Neural progenitor cell (in vitro differentiated cells): ENCODE data around the gene MAN1A1. TPM values are rescaled to one million over a fixed set of nuclear protein-coding genes. Genes with fewer than 3 reads are reported as not detected.

Experiments
- DNase-seq: peaks from one replicate; pipeline ENCODE4 v3.0.0-alpha.2; 2016; ENCODE audit warnings: low spot score
- H2AFZ ChIP-seq: fragments of 200-600 bp; sonication (generic); replicated peaks from 2 replicates; pipeline ENCODE4 v1.6.1; 2016; ENCODE audit warnings: antibody characterized with exemption
- H3F3A ChIP-seq: fragments of 200-600 bp; sonication (generic); 2 replicates; pipeline ENCODE4 v1.6.1; 2016; ENCODE audit warnings: antibody characterized with exemption, low read depth
- H3K27ac ChIP-seq: fragments of 200-600 bp; sonication (generic); 2 replicates; pipeline ENCODE4 v1.5.1; 2016; ENCODE audit warnings: mild to moderate bottlenecking
- H3K27me3 ChIP-seq: fragments of 200-600 bp; sonication (generic); 2 replicates; pipeline ENCODE4 v1.6.1; 2016; ENCODE audit warnings: mild to moderate bottlenecking, moderate library complexity
- H3K36me3 ChIP-seq: fragments of 200-600 bp; sonication (generic); 2 replicates; pipeline ENCODE4 v1.5.1; 2016
- H3K4me1 ChIP-seq: fragments of 200-600 bp; sonication (generic); 2 replicates; pipeline ENCODE4 v1.6.1; 2016; ENCODE audit warnings: mixed run types
- H3K4me2 ChIP-seq: fragments of 200-600 bp; sonication (generic); 2 replicates; pipeline ENCODE4 v1.6.1; 2016
- H3K4me3 ChIP-seq: fragments of 200-600 bp; sonication (generic); 2 replicates; pipeline ENCODE4 v1.5.1; 2016
- H3K79me2 ChIP-seq: fragments of 200-600 bp; sonication (generic); 2 replicates; pipeline ENCODE4 v1.6.1; 2016; ENCODE audit warnings: low read depth
- H3K9ac ChIP-seq: fragments of 200-600 bp; sonication (generic); 2 replicates; pipeline ENCODE4 v1.6.1; 2016
- H3K9me3 ChIP-seq: fragments of 200-600 bp; sonication (generic); 2 replicates; pipeline ENCODE4 v1.5.1; 2016; ENCODE audit warnings: low read depth
- H4K20me1 ChIP-seq: fragments of 200-600 bp; sonication (generic); 2 replicates; pipeline ENCODE4 v1.6.1; 2016; ENCODE audit warnings: low read depth
- H3K27ac Mint-ChIP-seq: 3 replicates; pipeline ENCODE4 v1.8.0; 2021; ENCODE audit warnings: mixed read lengths
- H3K27me3 Mint-ChIP-seq: 2 replicates; pipeline ENCODE4 v1.8.0; 2022; ENCODE audit warnings: low read depth, mild to moderate bottlenecking, inconsistent platforms, moderate library complexity, mixed read lengths; ENCODE audit not compliant: insufficient read depth
- H3K36me3 Mint-ChIP-seq: 3 replicates; pipeline ENCODE4 v1.8.0; 2021; ENCODE audit warnings: mixed read lengths
- H3K4me1 Mint-ChIP-seq: 3 replicates; pipeline ENCODE4 v1.8.0; 2021; ENCODE audit warnings: mixed read lengths
- H3K4me3 Mint-ChIP-seq: 3 replicates; pipeline ENCODE4 v1.8.0; 2021; ENCODE audit warnings: mild to moderate bottlenecking, moderate library complexity, mixed read lengths
- H3K9me3 Mint-ChIP-seq: 3 replicates; pipeline ENCODE4 v1.8.0; 2020; ENCODE audit warnings: mixed read lengths
- EZH2 ChIP-seq: fragments of 200-600 bp; sonication (generic); IDR thresholded peaks from 2 replicates; pipeline ENCODE4 v1.6.1; 2017; ENCODE audit warnings: antibody characterized with exemption, mild to moderate bottlenecking, moderate library complexity
- EZH2phosphoT487 ChIP-seq: fragments of 200-600 bp; sonication (generic); IDR thresholded peaks from 2 replicates; pipeline ENCODE4 v1.6.1; 2017; ENCODE audit warnings: antibody characterized with exemption
- total RNA-seq: library from RNA; depleted of rRNA; stranded (reverse); fragments of >200 nt; gene quantifications from 2 replicates; pipeline ENCODE4 v1.2.3, GENCODE V29; 2015; ENCODE audit warnings: low replicate concordance
- TF ChIP-seq, protein P1 (sequence below): fragments of 200-600 bp; sonication (generic); IDR thresholded peaks from 2 replicates; pipeline ENCODE4 v1.5.1; 2017; ENCODE audit warnings: antibody characterized with exemption, mild to moderate bottlenecking

MAN1A1 gene
- total RNA-seq, 1 donor from 2014 or later = 5.2 TPM

DNA sequence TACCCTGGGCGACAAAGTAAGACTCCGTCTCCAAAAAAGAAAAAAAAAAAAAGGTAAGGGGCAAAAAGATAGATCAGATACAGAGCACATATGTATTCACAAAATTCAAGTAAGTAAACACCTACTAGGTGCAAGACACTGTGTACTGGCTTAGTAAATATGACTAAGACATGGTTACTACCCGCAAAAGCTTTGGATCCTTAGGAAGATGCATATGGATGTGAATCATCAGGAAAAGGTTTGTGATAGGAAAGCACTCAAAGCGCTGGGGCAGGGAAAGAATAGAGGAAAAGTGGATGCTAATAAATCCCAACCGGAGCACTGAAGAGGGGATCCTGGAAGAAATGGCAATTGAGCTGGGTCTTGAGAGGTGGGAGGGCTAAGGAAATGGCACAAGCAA is 152.3 kb downstream of the MAN1A1 start:
- Histone ChIP-seq H3K4me1 (no peaks in the 10 kb centered on the region), H3K4me3 (no peak overlapping the region), H3K27ac (no peak overlapping the region), H3K79me2 (no peaks in the 10 kb centered on the region), H3K9me3 (no peaks in the 10 kb centered on the region), H3K4me2 (no peak overlapping the region), H3K36me3 (no peaks in the 10 kb centered on the region), H3K27me3 (no peaks in the 10 kb centered on the region), H3F3A (no peaks in the 10 kb centered on the region), H3K9ac (no peak overlapping the region), H2AFZ (no peak overlapping the region), H4K20me1 (no peaks in the 10 kb centered on the region)
- Mint-ChIP-seq H3K4me3 (no peak overlapping the region), H3K4me1 (no peaks in the 10 kb centered on the region), H3K9me3 (no peaks in the 10 kb centered on the region), H3K36me3 (no peaks in the 10 kb centered on the region), H3K27me3 (no peaks in the 10 kb centered on the region), H3K27ac (peak overlapping the region; percentile 6)
- no peak for TF ChIP-seq EZH2
- TF ChIP-seq, protein P1, sequence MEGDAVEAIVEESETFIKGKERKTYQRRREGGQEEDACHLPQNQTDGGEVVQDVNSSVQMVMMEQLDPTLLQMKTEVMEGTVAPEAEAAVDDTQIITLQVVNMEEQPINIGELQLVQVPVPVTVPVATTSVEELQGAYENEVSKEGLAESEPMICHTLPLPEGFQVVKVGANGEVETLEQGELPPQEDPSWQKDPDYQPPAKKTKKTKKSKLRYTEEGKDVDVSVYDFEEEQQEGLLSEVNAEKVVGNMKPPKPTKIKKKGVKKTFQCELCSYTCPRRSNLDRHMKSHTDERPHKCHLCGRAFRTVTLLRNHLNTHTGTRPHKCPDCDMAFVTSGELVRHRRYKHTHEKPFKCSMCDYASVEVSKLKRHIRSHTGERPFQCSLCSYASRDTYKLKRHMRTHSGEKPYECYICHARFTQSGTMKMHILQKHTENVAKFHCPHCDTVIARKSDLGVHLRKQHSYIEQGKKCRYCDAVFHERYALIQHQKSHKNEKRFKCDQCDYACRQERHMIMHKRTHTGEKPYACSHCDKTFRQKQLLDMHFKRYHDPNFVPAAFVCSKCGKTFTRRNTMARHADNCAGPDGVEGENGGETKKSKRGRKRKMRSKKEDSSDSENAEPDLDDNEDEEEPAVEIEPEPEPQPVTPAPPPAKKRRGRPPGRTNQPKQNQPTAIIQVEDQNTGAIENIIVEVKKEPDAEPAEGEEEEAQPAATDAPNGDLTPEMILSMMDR = no peak
- TF ChIP-seq EZH2phosphoT487 = no peak
- no peak for DNase-seq

DNA sequence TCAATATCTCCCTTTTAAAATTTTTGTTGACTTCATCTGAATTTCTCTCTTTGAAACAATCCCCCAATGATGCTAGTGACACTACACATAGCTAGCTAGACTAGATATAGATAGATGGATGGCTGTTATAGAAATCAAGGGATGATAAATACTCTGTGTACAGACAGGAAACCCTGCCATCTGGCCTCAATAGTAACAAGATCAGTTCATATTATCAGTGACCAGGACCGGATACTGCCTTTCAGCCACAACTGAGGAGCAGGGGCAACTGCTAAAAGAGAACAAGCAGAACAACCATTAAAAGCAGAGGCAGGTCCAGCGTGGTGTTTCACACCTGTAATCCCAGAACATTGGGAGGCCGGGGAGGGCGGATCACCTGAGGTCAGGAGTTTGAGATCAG is 152.8 kb downstream of the MAN1A1 start:
- Histone ChIP-seq H3F3A (no peaks in the 10 kb centered on the region), H3K79me2 (no peaks in the 10 kb centered on the region), H3K27me3 (no peaks in the 10 kb centered on the region), H3K4me2 (no peak overlapping the region), H2AFZ (no peak overlapping the region), H3K9ac (no peak overlapping the region), H3K36me3 (no peaks in the 10 kb centered on the region), H3K27ac (no peak overlapping the region), H3K9me3 (no peaks in the 10 kb centered on the region), H4K20me1 (no peaks in the 10 kb centered on the region), H3K4me1 (no peaks in the 10 kb centered on the region), H3K4me3 (no peak overlapping the region)
- H3K4me1 Mint-ChIP-seq = no peaks in the 10 kb centered on the region
- no peaks in the 10 kb centered on the region for H3K27me3 Mint-ChIP-seq
- no peak overlapping the region for H3K4me3 Mint-ChIP-seq
- no peaks in the 10 kb centered on the region for H3K36me3 Mint-ChIP-seq
- no peaks in the 10 kb centered on the region for H3K9me3 Mint-ChIP-seq
- H3K27ac Mint-ChIP-seq = no peak overlapping the region
- TF ChIP-seq EZH2 = no peak
- TF ChIP-seq, protein P1 = no peak
- TF ChIP-seq EZH2phosphoT487 = no peak
- no peak for DNase-seq

DNA sequence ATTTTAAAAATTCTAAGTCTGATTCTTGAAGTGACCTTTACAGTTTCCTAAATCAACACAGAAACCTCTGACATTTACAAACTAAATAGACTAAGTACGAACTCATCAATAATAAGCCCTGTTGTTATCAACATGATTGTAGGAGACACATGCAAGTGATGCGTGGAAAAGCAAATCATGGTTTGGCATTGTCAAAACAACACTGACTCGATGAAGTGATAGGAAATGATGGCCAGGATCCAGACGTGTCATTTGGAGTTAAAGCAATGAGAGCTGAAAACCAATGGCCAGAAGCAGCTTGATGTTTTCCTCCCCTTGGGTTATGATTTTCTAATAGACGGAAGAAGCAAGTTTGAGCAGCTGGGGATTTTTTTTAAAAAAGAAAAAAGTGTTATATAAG is 153.7 kb downstream of the MAN1A1 start:
- no peak overlapping the region for H3K27ac ChIP-seq
- no peaks in the 10 kb centered on the region for H4K20me1 ChIP-seq
- Mint-ChIP-seq H3K4me3 (no peak overlapping the region), H3K27me3 (no peaks in the 10 kb centered on the region), H3K36me3 (no peaks in the 10 kb centered on the region), H3K4me1 (no peaks in the 10 kb centered on the region), H3K27ac (no peak overlapping the region), H3K9me3 (no peaks in the 10 kb centered on the region)
- H3K36me3 ChIP-seq = no peaks in the 10 kb centered on the region
- no peaks in the 10 kb centered on the region for H3F3A ChIP-seq
- DNase-seq = no peak
- H3K9me3 ChIP-seq = no peaks in the 10 kb centered on the region
- TF ChIP-seq, protein P1 = no peak
- TF ChIP-seq EZH2 (no peak), EZH2phosphoT487 (no peak)
- no peak overlapping the region for H3K4me3 ChIP-seq
- H3K27me3 ChIP-seq = no peaks in the 10 kb centered on the region
- H3K79me2 ChIP-seq = no peaks in the 10 kb centered on the region
- H3K4me1 ChIP-seq = no peaks in the 10 kb centered on the region
- no peak overlapping the region for H3K4me2 ChIP-seq
- H3K9ac ChIP-seq = no peak overlapping the region
- H2AFZ ChIP-seq = no peak overlapping the region

DNA sequence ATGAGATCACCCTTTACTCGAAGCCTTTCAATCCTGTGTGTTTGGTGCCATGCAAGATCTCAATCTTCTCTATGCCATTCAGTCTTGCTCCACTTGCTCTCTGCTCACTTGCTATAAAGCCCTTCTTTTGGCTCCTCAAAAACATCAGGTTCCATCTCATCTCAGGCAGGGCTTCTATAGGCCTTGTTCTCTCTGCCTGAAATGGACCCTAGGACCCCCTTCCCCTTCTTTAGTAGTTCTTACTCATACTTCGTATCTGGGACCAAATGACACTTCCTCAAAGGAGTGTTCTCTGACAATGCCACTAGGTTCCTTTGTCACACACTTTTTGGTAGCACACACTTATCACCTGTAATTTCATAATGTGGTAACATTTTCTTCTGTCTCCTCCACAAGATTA is 154.4 kb downstream of the MAN1A1 start:
- Mint-ChIP-seq H3K4me1 (no peaks in the 10 kb centered on the region), H3K36me3 (no peaks in the 10 kb centered on the region), H3K27ac (no peak overlapping the region), H3K9me3 (no peaks in the 10 kb centered on the region), H3K4me3 (no peak overlapping the region), H3K27me3 (no peaks in the 10 kb centered on the region)
- no peaks in the 10 kb centered on the region for H3K27me3 ChIP-seq
- H3K9ac ChIP-seq = no peak overlapping the region
- H3K9me3 ChIP-seq = no peaks in the 10 kb centered on the region
- no peak for DNase-seq
- no peak overlapping the region for H3K27ac ChIP-seq
- no peak overlapping the region for H2AFZ ChIP-seq
- TF ChIP-seq EZH2phosphoT487 (no peak), EZH2 (no peak)
- TF ChIP-seq, protein P1 = no peak
- H4K20me1 ChIP-seq = no peaks in the 10 kb centered on the region
- H3F3A ChIP-seq = no peaks in the 10 kb centered on the region
- H3K4me3 ChIP-seq = no peak overlapping the region
- no peaks in the 10 kb centered on the region for H3K36me3 ChIP-seq
- H3K4me1 ChIP-seq = no peaks in the 10 kb centered on the region
- no peak overlapping the region for H3K4me2 ChIP-seq
- H3K79me2 ChIP-seq = no peaks in the 10 kb centered on the region
